Stimulated activated CD8-positive, alpha-beta memory T cell treated with anti-CD3 and anti-CD28 coated beads, Interleukin-15, amount 100 ng/mL, for 4 hours (primary cell): Measurements from ENCODE around the gene SDR42E1.

Source experiments
- DNase-seq, 2 donors: peaks; one replicate each; pipeline ENCODE4 v3.0.0-alpha.2; 2020; ENCODE audit warnings: low read depth in 2 of 2

SDR42E1 gene

GRCh38 chr16:82011199-82011641 lies at the start of gene SDR42E1:
Gene SDR42E1, minus strand, starts transcription at chr16:82011470. Its CDS starts 10,612 bp downstream, at chr16:82000858.
- DNase-seq: peak; percentile 23 to 38

DNA sequence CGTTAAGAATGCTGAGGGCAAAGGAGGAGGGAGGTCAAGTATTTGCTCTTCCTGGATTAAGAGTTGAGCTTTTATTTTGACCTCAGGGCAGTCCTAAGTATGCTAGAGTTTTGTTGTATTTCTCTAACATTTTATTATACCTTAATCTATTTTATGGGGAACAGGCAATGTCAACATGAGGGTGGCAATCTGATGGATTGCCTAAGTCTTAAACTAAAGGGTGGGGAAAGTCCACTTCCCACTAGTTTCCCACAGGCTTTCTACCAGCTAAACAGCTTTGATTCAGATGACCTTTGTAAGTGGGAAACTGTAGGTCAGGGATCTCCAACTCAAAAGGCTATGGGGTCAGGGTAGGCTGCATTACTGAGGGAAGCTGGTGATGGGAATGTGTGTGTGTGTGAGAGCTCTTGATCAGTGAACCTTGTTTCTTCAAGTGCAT lies 48.7 kb upstream of the SDR42E1 start:
- DNase-seq: no peak

DNA sequence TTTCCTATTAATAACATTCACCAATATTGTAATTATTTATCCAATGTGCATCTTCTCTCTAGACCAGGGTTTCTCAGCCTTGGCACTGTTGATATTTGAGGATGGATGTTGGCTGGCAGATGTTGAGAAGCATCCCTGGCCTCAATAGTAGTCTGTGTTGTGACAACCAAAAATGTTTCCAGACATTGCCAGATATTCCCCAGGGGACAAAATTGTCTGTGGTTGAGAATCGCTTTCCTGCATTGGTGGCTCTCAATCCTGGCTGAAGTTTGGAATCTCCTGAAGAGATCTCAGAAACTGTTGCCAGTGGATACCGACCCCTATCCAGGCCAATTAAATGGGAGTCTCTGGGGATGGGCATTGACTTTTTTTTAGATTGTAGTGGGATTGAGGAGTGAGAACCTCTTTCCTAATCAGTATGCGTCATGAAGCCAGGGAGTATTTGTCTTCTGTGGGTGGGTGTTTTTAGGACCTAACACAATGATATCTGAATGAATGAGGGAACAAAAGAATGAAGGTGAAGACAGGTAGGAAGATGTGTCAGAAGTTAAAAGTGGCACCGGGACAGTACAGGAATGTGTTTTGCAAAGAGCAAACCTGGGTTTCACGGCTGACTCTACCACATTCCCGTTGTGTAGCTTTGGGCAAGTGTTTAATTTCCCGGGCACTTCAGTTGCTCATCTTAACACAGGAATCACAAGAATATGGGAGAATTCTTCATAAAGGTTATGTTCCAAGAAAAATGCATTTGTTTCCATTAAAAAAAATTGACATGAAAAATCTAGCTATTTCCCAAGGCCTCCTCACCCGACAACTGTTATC lies 48.1 kb upstream of the SDR42E1 start:
- DNase-seq: no peak

DNA sequence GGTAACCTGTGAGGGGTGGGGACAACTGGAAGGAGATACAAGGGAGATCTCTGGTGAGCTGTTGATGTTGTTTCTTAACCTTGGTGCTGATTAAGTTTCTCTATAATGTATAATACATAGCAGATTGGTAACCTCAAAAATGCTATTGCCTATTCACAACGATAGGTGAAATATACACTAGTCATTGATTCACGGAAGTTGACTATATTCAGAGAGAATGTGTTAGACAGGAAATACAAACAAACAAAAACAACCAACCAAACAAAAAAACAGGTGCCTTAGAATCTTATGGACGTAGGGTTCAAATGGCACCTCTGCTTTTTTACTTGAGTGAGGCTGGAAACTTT lies 45.3 kb upstream of the SDR42E1 start:
- DNase-seq: no peak

- no peak for DNase-seq
Observed at GRCh38 chr16:82055728-82056549, 44.7 kb upstream of the SDR42E1 start.

GRCh38 chr16:82055117-82055516 lies 43.8 kb upstream of the SDR42E1 start:
- DNase-seq: no peak

GRCh38 chr16:82051656-82052055 lies 40.4 kb upstream of the SDR42E1 start:
- DNase-seq: no peak

DNA sequence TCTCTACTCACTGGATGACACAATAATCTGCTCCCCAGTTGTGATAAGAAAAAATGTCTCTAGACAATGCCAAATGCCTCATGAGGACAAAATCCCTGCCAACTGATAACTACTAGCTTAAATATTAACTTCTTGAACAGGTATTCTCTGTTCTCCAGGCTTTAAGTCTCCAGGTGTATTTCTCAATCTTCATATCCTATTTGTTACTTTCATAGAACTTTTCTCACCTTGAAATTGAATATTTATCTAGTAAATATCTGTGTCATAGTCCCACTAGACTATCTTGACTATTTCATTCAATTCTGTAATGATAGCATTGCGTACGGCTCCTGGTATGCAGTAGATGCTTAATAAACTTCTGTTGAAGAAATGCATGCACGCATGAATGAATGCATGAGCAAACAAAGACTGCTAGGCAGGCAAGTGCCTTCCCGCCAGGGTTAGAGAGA lies 39.7 kb upstream of the SDR42E1 start:
- no peak for DNase-seq

GRCh38 chr16:82050506-82050905 lies 39.2 kb upstream of the SDR42E1 start:
- no peak for DNase-seq

- no peak for DNase-seq
Observed at GRCh38 chr16:82049484-82049883, 38.2 kb upstream of the SDR42E1 start.

DNA sequence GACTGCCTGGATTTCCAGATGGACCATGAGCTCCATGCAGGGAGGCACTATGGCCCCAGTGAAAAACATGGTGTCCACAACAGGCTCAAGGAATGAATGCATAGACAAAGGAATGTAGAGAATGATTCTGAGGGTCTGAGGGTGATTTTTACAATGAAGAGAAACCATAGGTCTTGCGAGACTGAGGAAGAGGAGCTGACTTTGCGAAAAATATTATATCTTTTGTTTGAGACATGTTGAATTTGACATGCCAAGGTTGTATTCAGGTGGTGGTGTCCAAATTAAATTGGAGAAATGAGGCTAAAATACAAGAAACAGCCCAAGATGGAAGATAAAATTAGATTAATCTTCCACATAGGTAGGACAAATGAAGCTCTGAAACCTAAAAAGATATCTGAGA lies 36.5 kb upstream of the SDR42E1 start:
- no peak for DNase-seq

DNA sequence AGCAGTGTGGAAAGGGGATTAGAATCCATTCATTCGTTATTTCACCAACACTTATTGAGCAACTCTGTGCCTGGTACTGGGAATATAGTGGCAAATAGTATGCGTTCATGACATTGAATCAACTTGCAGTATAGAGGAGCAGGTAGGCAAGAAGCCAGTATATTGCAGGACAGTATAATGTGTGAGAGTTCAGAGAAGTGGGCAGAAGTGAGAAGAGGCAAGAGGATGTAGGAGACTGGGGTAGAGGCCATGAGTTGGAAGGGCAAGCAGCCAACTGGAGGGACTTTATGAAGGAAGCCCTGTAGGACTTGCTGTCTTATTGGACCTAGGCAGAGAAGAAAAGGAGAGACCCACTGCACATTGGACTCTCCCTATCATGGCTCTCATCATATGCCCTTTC lies 36.1 kb upstream of the SDR42E1 start:
- no peak for DNase-seq

DNA sequence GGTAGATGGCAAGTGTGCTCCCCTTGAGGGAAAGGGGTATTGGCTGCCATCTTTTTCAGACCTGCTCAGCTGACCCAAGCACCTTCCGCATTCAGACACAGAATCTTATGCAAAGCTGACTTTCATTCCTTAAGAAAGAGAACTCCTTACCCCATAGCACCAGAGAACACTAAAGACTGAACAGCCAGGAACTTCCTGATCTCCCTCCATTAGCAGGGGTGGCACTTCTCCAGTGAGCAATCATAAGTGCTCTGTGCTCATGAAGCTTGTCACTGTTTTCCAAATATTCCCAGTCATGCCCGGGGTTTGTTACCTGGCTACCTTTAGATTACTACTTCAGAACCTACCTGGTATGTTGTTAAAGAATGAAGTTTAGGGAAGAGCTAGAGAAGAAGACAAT lies 35.7 kb upstream of the SDR42E1 start:
- no peak for DNase-seq

GRCh38 chr16:82046541-82046940 lies 35.3 kb upstream of the SDR42E1 start:
- DNase-seq: no peak

- DNase-seq: no peak
Observed at GRCh38 chr16:82045465-82045864, 34.2 kb upstream of the SDR42E1 start.

DNA sequence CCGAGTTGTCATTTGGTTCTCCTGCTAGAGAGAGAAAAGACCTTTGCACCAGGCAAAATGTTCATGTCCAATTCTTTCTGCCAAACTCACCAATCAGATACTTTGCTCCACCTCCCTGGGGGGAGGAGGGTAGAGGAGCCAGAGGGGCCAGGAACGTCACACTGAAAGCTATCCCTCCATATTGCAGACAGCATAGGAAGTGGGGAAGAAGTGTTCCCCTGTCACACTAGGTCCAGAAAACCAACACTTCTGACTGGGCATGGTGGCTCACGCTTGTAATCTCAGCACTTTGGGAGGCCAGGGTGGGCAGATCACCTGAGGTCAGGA lies 33.3 kb upstream of the SDR42E1 start:
- DNase-seq: no peak

DNA sequence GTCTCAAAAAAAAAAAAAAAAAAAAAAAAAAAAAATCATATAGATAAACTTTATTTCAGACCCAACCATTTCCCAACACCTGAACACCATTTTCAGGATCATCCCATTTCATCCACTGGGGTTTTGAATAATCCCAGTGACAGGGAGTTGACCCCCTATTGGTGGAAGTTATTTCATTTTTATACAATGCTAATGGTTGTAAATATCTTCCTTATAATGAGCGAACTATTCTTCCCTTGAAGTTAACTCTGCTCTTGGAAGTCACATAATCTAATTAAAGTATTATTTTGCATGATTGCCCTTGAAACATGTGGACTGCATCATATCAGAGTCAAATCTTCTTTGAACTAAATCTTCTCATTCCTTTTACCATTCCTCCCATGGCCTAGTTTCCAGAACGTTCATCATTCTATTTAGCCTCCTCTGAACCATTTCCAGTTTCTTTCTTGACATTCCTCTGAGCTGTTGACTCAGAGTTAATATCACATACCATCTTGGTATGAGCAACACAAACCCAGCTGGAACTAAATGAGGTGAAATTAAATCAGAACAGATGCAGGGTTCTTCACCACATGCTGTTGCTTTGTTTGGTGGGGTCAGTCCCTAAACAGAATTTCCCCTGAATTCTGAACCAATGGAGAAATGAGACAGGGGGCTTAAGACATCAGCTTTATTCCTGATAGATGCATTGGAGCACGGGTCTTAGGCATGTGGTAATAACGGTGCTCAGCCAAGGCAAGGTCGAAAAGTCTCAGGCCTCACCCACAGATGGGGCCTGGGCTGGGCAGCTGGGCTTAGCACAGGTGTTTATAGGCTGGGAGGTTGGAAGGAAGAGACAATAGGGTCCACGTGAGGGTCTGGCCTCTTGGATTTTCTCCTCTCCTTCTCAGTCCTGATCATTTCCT lies 32.7 kb upstream of the SDR42E1 start:
- DNase-seq: no peak

- no peak for DNase-seq
Observed at GRCh38 chr16:82042846-82043245, 31.6 kb upstream of the SDR42E1 start.

- no peak for DNase-seq
Observed at GRCh38 chr16:82042144-82042543, 30.9 kb upstream of the SDR42E1 start.

DNA sequence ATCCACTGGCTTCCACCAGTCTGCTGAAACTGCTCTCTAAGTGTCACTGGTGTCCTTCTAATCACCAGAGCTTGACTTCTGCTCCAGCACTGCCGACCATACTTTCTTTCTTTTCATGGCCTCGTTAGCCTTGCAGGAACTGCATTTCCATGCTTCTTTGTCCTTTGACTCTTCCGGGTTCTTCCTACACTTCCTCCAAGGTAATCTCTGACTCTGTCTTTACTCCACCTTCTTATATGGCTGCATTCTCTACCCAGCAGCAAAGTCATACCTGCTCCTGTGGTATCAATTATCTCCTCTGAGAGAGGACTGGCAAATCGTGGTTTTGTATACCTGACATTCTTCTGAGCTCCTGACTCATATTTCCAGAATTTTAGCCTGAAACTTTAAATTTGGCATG lies 30.3 kb upstream of the SDR42E1 start:
- DNase-seq: no peak

DNA sequence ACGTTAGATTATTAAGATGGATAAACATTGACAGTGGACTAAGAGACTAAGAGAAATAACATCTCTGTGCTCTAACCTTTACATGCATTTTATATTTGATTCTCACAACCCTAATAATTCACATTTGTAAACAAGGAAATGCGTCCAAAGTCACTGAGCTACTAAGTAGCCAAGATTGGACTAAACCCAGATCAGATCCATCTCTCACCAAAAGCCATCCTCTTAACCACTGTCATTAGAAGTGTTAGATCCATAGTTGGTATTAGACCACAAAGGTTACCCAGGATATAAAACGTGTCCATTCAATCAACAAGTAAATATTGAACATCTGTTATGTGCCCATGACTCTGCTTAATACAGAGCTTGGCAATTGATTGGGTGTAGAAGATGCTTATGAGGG lies 29.0 kb upstream of the SDR42E1 start:
- DNase-seq: no peak

DNA sequence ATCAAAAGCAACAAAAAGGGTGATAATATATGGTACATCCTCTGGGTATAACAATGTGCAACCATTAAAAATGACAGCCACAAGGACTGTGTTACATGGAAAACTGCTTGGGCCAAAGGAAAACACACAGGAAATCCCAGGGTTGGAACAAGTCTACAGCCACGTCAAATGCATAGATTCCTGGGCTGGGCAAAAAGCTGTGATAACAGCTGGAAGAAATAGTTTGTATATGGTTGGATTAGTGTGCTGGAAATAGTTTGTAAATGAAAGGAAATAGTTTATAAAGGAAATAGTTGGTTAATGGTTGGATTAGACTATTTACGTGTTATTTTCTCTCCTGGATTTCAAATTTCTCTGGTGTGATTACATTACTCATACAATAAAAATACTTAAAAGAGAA lies 26.4 kb upstream of the SDR42E1 start:
- no peak for DNase-seq
